ENCODE measurements around the gene STK39. TPM values are rescaled to one million over a fixed set of nuclear protein-coding genes. Genes with fewer than 3 reads are reported as not detected.

The STK39 gene
- polyA plus RNA-seq, 1 experiment: 25.2 TPM

DNA sequence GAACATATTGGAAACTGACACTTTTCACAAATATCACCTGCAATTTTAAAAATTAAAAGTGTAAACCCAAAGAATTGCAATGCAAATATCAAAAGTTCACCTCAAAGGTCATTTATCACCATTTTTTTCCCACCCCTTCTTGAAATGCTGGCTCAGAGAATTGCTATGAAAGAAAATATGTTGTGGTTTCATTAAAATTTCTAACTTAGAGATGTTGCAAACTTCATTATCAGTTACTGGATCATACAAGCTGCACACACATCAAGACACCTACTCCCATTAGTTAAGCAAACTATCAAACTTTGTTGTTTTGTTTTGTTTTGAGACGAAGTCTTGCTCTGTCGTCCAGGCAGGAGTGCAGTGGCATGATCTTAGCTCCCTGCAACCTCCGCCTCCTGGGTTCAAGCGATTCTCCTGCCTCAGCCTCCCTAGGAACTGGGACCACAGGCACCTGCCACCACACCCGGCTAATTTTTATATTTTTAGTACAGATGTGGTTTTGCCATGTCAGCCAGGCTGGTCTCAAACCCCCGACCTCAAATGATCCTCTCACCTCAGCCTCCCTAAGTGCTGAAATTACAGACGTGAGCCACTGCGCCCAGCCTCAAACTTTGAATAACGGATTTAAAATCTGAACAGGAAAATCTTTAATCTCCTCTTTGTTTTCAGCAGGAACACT is 37.0 kb downstream of the STK39 start:
- POLR2A ChIA-PET: no interaction called here
- TF ChIP-seq, protein P1, sequence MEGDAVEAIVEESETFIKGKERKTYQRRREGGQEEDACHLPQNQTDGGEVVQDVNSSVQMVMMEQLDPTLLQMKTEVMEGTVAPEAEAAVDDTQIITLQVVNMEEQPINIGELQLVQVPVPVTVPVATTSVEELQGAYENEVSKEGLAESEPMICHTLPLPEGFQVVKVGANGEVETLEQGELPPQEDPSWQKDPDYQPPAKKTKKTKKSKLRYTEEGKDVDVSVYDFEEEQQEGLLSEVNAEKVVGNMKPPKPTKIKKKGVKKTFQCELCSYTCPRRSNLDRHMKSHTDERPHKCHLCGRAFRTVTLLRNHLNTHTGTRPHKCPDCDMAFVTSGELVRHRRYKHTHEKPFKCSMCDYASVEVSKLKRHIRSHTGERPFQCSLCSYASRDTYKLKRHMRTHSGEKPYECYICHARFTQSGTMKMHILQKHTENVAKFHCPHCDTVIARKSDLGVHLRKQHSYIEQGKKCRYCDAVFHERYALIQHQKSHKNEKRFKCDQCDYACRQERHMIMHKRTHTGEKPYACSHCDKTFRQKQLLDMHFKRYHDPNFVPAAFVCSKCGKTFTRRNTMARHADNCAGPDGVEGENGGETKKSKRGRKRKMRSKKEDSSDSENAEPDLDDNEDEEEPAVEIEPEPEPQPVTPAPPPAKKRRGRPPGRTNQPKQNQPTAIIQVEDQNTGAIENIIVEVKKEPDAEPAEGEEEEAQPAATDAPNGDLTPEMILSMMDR (IDR thresholded peaks at IDR 0.05; ENCODE audit: low read depth, low read length): no peak
- no peak overlapping the region for H3K4me3 ChIP-seq (ENCODE audit: low read depth, low read length)
- CTCF ChIA-PET: interaction anchor here (1.1 kb wide), 1 partner anchor 91 kb away, joined by 5 read pairs; no protein-coding TSS in a partner anchor
- H3K9me3 ChIP-seq (ENCODE audit: control insufficient read depth, insufficient read depth, low read length): no peaks in the 10 kb centered on the region
- H3K27me3 ChIP-seq (ENCODE audit: control insufficient read depth, insufficient read depth, low read length): no peaks in the 10 kb centered on the region
- no peak for DNase-seq (ENCODE audit: low read depth, low spot score)
- H3K27ac ChIP-seq (ENCODE audit: low read depth, low read length): peak overlapping the region; percentile 78

DNA sequence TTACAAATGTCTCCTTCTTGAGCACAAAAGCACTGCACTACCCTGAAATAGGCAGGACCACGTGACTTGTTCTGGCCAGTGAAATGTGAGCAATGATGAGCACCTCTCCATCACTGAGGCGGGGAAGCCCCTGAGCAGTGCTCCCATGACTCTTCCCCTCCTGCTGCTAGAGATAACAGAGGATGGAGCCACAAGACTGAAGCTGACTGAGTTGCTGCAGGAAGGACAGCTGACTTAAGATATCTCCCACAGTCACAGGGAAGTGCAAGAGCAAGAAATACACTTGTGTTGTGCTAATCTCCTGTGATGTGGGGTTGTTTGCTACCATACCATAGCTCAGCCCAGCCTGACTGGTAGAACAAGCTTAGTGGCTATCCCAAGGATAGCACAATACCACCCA is 38.7 kb downstream of the STK39 start:
- Histone ChIP-seq H3K27ac (ENCODE audit: low read depth, low read length) (no peak overlapping the region), H3K4me3 (ENCODE audit: low read depth, low read length) (no peak overlapping the region), H3K27me3 (ENCODE audit: control insufficient read depth, insufficient read depth, low read length) (no peaks in the 10 kb centered on the region), H3K9me3 (ENCODE audit: control insufficient read depth, insufficient read depth, low read length) (no peaks in the 10 kb centered on the region; the same call in 1 of the 2 replicates)
- ChIA-PET CTCF (interaction anchor here (0.7 to 0.8 kb wide), 2 partner anchors 88 to 90 kb away, joined by 3 read pairs; no protein-coding TSS in a partner anchor), POLR2A (no interaction called here)
- TF ChIP-seq, protein P1 (IDR thresholded peaks at IDR 0.05; ENCODE audit: low read depth, low read length): no peak
- no peak for DNase-seq (ENCODE audit: low read depth, low spot score)

DNA sequence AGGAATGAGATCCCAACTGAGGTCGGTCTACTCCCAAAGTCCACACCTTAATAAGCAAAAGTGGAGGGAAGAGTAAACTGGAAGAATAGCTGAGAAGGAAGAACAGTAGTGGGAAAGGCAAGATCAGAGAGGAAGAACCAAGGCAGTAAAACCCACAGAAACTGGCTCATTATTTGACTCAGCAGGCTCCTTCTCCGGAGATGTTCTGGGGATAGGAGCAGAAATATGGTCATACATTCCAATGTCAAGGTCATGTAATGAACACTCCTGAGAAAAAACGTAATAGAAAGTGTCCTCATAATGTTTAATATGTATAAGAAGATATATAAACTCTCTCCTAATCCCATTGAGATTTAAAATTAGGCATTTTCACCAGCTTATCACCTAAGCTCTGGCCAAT is 39.5 kb downstream of the STK39 start:
- TF ChIP-seq, protein P1 (IDR thresholded peaks at IDR 0.05; ENCODE audit: low read depth, low read length): no peak
- H3K9me3 ChIP-seq (ENCODE audit: control insufficient read depth, insufficient read depth, low read length): no peaks in the 10 kb centered on the region; the same call in 1 of the 2 replicates
- no peak for DNase-seq (ENCODE audit: low read depth, low spot score)
- CTCF ChIA-PET: no interaction called here
- no peak overlapping the region for H3K4me3 ChIP-seq (ENCODE audit: low read depth, low read length)
- H3K27ac ChIP-seq (ENCODE audit: low read depth, low read length): no peak overlapping the region
- POLR2A ChIA-PET: no interaction called here
- H3K27me3 ChIP-seq (ENCODE audit: control insufficient read depth, insufficient read depth, low read length): no peaks in the 10 kb centered on the region

DNA sequence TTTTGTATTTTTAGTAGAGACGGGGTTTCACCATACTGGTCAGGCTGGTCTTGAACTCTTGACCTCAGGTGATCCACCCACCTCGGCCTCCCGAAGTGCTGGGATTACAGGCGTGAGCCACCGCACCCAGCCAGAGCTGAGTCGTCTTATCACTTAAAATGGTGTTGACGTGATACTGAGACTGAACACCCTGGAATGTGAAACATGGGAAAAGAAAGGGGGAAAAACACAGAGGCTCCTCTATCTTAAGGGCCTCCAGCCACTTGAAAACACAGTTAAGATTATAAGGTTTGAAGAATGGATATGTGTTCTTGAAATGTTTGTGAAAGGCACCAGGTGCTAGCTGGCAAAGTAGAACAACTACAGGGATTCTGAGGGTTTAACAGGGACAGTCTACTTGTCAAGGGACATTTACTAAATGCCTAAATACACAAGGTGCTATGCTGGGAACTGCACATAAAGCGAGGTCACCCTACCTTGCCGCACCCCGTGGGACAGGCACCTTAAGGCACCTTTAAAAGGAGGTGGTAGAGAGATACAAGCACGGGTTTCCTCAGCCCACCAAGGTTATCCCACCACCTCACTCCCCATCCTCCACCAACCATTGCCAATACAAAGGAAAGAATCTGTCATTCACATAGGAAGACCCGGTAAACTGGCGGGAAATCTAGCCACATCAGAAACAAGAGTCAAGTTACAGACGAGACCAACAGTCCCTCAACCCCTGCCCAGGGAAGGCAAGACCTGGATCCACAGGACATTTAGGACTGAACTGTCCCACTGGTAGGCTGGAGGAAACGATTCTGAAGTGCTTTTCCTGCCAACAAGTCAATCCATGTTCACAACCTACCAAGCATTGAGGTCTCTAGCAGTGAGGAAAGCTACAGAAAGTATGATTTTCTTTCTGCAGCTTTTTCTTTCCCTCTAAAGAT is 43.4 kb downstream of the STK39 start:
- Histone ChIP-seq H3K9me3 (ENCODE audit: control insufficient read depth, insufficient read depth, low read length) (no peaks in the 10 kb centered on the region; the same call in 1 of the 2 replicates), H3K27ac (ENCODE audit: low read depth, low read length) (no peak overlapping the region), H3K27me3 (ENCODE audit: control insufficient read depth, insufficient read depth, low read length) (no peaks in the 10 kb centered on the region), H3K4me3 (ENCODE audit: low read depth, low read length) (no peak overlapping the region)
- POLR2A ChIA-PET: no interaction called here
- CTCF ChIA-PET: no interaction called here
- TF ChIP-seq, protein P1 (IDR thresholded peaks at IDR 0.05; ENCODE audit: low read depth, low read length): no peak
- no peak for DNase-seq (ENCODE audit: low read depth, low spot score)

All from AG04450 (cell line).